ENCODE data around the gene NPB.

DNA sequence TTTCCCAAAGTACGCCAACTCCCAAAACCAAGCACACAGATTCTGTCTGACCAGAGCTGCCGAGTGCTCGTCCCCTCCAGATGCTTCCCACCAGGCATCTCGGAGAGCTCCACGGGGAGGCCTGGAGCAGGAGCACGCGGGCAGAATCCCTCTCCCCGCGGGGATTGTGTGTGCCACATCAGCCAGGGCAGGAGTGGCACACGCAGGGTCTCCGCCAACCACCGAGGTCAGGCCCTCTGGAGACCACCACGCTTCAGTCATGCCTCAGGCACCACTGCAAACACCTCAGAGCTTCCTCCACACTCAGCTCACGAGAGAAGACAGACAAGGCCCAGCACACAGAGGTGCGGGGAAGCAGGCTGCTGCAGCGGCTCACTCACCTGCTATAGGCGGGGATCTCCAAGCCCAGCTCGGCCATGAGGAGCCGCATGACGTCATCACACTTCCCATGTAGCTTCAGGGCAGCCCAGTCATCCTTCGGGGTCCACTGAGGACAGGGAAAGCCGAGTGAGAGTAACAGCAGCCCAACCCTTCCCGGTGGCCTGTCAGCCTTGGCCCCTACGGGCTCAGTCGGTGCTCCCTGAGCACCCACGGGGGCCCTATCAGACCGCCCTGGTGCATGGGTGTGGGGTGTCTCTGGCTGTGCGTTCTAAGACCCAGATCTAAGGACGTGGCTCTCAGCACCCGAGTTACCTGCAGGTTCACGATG is 11.5 kb downstream of the NPB start:
- TF ChIP-seq, protein P1, sequence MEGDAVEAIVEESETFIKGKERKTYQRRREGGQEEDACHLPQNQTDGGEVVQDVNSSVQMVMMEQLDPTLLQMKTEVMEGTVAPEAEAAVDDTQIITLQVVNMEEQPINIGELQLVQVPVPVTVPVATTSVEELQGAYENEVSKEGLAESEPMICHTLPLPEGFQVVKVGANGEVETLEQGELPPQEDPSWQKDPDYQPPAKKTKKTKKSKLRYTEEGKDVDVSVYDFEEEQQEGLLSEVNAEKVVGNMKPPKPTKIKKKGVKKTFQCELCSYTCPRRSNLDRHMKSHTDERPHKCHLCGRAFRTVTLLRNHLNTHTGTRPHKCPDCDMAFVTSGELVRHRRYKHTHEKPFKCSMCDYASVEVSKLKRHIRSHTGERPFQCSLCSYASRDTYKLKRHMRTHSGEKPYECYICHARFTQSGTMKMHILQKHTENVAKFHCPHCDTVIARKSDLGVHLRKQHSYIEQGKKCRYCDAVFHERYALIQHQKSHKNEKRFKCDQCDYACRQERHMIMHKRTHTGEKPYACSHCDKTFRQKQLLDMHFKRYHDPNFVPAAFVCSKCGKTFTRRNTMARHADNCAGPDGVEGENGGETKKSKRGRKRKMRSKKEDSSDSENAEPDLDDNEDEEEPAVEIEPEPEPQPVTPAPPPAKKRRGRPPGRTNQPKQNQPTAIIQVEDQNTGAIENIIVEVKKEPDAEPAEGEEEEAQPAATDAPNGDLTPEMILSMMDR (IDR thresholded peaks at IDR 0.05) = no peak
- TF ChIP-seq POLR2A (IDR thresholded peaks at IDR 0.05) = no peak
